Mucosa of gallbladder (tissue), 1 donor: ENCODE results near the gene ASB1. TPM values are rescaled to one million over a fixed set of nuclear protein-coding genes. Genes with fewer than 3 reads are reported as not detected.
A peak's percentile ranks its signal among the peaks of the same experiment; 100 is the strongest.

ENCODE experiments used
- DNase-seq: peaks from one replicate; pipeline ENCODE4 v3.0.0-alpha.2; 2020; ENCODE audit warnings: low spot score
- total RNA-seq: library from RNA; stranded (reverse); gene quantifications from one replicate; pipeline ENCODE4 v1.2.1, GENCODE V29; 2021
- donor health status: DM: no; HTN: no; CAD: no.

The ASB1 gene
- total RNA-seq = 24.9 TPM

- DNase-seq = peak; percentile 58
These were observed at the start of gene ASB1 for GRCh38 chr2:238426568-238427434. TSS of gene ASB1 (plus strand) at chr2:238426927. CDS start at chr2:238427071, 144 bp downstream.

GRCh38 chr2:238378230-238379095 lies 48.3 kb upstream of the ASB1 start:
- no peak for DNase-seq

GRCh38 chr2:238379096-238379810 lies 47.5 kb upstream of the ASB1 start:
- DNase-seq = no peak

- no peak for DNase-seq
These were observed 46.4 kb upstream of the ASB1 start for GRCh38 chr2:238380336-238380735.

GRCh38 chr2:238380785-238381184 lies 45.9 kb upstream of the ASB1 start:
- no peak for DNase-seq

- DNase-seq = no peak
These were observed 45.2 kb upstream of the ASB1 start for GRCh38 chr2:238381341-238382115.

- DNase-seq = no peak
These were observed 44.3 kb upstream of the ASB1 start for GRCh38 chr2:238382381-238382781.

GRCh38 chr2:238383135-238383534 lies 43.6 kb upstream of the ASB1 start:
- no peak for DNase-seq

GRCh38 chr2:238383743-238384380 lies 42.9 kb upstream of the ASB1 start:
- DNase-seq = no peak

- no peak for DNase-seq
These were observed 39.4 kb upstream of the ASB1 start for GRCh38 chr2:238387332-238387731.

GRCh38 chr2:238388794-238389193 lies 37.9 kb upstream of the ASB1 start:
- no peak for DNase-seq

- no peak for DNase-seq
These were observed 36.6 kb upstream of the ASB1 start for GRCh38 chr2:238389988-238390589.

GRCh38 chr2:238391042-238391689 lies 35.6 kb upstream of the ASB1 start:
- DNase-seq = no peak

GRCh38 chr2:238396663-238397062 lies 30.1 kb upstream of the ASB1 start:
- DNase-seq = no peak

GRCh38 chr2:238397356-238397755 lies 29.4 kb upstream of the ASB1 start:
- DNase-seq = no peak

GRCh38 chr2:238398577-238398976 lies 28.1 kb upstream of the ASB1 start:
- no peak for DNase-seq

GRCh38 chr2:238399094-238399493 lies 27.6 kb upstream of the ASB1 start:
- DNase-seq = no peak

GRCh38 chr2:238401551-238401950 lies 25.2 kb upstream of the ASB1 start:
- no peak for DNase-seq

GRCh38 chr2:238403632-238404405 lies 22.9 kb upstream of the ASB1 start:
- DNase-seq = no peak
